ENCODE results near the gene SOCS7. TPM values are rescaled to one million over a fixed set of nuclear protein-coding genes. Genes with fewer than 3 reads are reported as not detected.

Gene SOCS7
- total and polyA plus RNA-seq, 2 of the 4 experiments (the other 2 are of a cell fraction), result 6.5 to 6.8 TPM

DNA sequence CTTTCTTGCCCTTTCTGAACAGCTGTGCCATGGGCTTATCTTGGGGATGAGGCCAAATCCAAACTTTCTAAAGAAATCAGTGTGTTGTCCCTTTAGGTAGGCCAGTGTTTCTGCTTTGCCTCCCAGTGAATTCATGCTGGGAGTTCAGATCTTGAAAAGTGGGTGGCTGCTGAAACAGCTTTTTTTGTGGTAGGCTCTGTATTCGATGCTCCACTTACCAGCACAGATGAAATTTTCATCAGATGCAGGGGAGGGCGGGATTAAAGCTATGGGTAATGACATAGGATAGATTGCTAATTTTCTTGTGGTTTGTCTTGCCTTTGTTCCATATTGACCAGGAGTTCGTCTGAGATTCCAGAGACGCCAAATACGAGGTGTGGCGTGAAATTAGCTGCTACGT is 2.8 kb downstream of the SOCS7 start:
- in situ Hi-C loops (cut with MboI; ENCODE audit: low sequenced_read_pairs), result loop anchor here (10.0 to 25.0 kb wide), 2 partner anchors 133 to 310 kb away; no protein-coding TSS in a partner anchor
- WGBS, 2 experiments (ENCODE audit: extremely low coverage in 2 of 2, insufficient read length in 1 of 2), result 80% methylated on average over 1 of the region's 7 CpGs; no CpG with 5 or more reads in 1 of the 2 experiments
- Histone ChIP-seq H4K20me1 (ENCODE audit: insufficient read depth, low read length) (peaks cover 58% of the 10 kb centered on the region), H4K91ac (ENCODE audit: insufficient read depth, low read depth, low read length) (no peak overlapping the region), H2BK120ac (ENCODE audit: low read depth, low read length) (no peak overlapping the region), H2BK15ac (ENCODE audit: low read depth, low read length) (no peak overlapping the region), H3K27ac (ENCODE audit: insufficient read depth, low read length) (no peak overlapping the region), H3K18ac (ENCODE audit: low read depth, low read length) (no peak overlapping the region), H3K4ac (ENCODE audit: low read depth, low read length) (no peak overlapping the region), H2BK20ac (ENCODE audit: low read depth, low read length) (no peak overlapping the region), H3K9me1 (ENCODE audit: insufficient read depth, low read length) (peaks cover 9% of the 10 kb centered on the region; the same call in 1 of the 2 replicates), H3K23ac (ENCODE audit: low read depth, low read length) (peak overlapping the region; percentile 28; the same call in 1 of the 2 replicates), H4K8ac (ENCODE audit: low read depth in 2 of 2, low read length in 2 of 2) (no peak overlapping the region), H3K4me2 (ENCODE audit: low read depth, low read length) (peak overlapping the region; percentile 40; the same call in 1 of the 2 replicates), H3K14ac (replicated peaks; ENCODE audit: low read depth, low read length) (0 out of 2 replicates have a peak overlapping the region, but pooled peaks have one; percentile 25), H2AFZ (replicated peaks; ENCODE audit: low read length, poor library complexity) (no peak overlapping the region), H3K56ac (ENCODE audit: extremely low read depth, insufficient read depth, low read length) (no peak overlapping the region), H3K4me1 (ENCODE audit: control insufficient read depth, insufficient read depth, low read length) (peaks cover 8% of the 10 kb centered on the region), H3K27me3 (ENCODE audit: control insufficient read depth, insufficient read depth, low read length) (no peaks in the 10 kb centered on the region), H3K9ac (ENCODE audit: low read depth, low read length) (no peak overlapping the region), H2AK9ac (replicated peaks; ENCODE audit: low read depth, low read length, poor library complexity) (no peak overlapping the region), H2BK5ac (ENCODE audit: low read depth, low read length, poor library complexity, severe bottlenecking) (no peak overlapping the region), H3K79me1 (ENCODE audit: low read depth in 1 of 2, low read length in 2 of 2) (peaks cover 33 to 57% of the 10 kb centered on the region in 2 experiments), H3K4me3 (ENCODE audit: insufficient read depth, low read depth, low read length) (no peak overlapping the region), H3K9me3 (ENCODE audit: control insufficient read depth, insufficient read depth, low read length) (no peaks in the 10 kb centered on the region), H2AK5ac (ENCODE audit: low read depth, low read length) (no peak overlapping the region), H4K5ac (ENCODE audit: low read depth, low read length) (no peak overlapping the region), H3K36me3 (ENCODE audit: control insufficient read depth, insufficient read depth, low read length) (no peaks in the 10 kb centered on the region)
- intact Hi-C loops (cut with micrococcal nuclease), result no loop called here
- ChIA-PET CTCF (interaction anchor here (1.0 to 1.4 kb wide), 2 partner anchors 21 to 60 kb away, joined by 3 to 5 read pairs; no protein-coding TSS in a partner anchor), POLR2A (ENCODE audit: unreplicated experiment) (no interaction called here)
- ATAC-seq (ENCODE audit: low read depth), result no peak
- TF ChIP-seq MXI1 (IDR thresholded peaks at IDR 0.05; ENCODE audit: borderline replicate concordance, low read depth, low read length), result no peak
- no peak for TF ChIP-seq CHD1 (IDR thresholded peaks at IDR 0.05; ENCODE audit: low read depth, low read length)
- TF ChIP-seq SMC3 (IDR thresholded peaks at IDR 0.05; ENCODE audit: low read depth, low read length), result no peak
- no peak for TF ChIP-seq POLR2A (IDR thresholded peaks at IDR 0.05; ENCODE audit: low read depth, low read length)
- TF ChIP-seq BHLHE40 (IDR thresholded peaks at IDR 0.05; ENCODE audit: low read depth, low read length), result no peak
- no peak for TF ChIP-seq FOS (IDR thresholded peaks at IDR 0.05; ENCODE audit: low read depth, low read length)
- TF ChIP-seq RAD21 (IDR thresholded peaks at IDR 0.05; ENCODE audit: low read length), result no peak
- TF ChIP-seq CEBPB (IDR thresholded peaks at IDR 0.05; ENCODE audit: low read depth, low read length), result no peak
- TF ChIP-seq, protein P1, sequence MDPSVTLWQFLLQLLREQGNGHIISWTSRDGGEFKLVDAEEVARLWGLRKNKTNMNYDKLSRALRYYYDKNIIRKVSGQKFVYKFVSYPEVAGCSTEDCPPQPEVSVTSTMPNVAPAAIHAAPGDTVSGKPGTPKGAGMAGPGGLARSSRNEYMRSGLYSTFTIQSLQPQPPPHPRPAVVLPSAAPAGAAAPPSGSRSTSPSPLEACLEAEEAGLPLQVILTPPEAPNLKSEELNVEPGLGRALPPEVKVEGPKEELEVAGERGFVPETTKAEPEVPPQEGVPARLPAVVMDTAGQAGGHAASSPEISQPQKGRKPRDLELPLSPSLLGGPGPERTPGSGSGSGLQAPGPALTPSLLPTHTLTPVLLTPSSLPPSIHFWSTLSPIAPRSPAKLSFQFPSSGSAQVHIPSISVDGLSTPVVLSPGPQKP (IDR thresholded peaks at IDR 0.05; ENCODE audit: borderline replicate concordance, low read depth, low read length), result no peak
- TF ChIP-seq RFX5 (IDR thresholded peaks at IDR 0.05; ENCODE audit: low read depth, low read length), result no peak
- TF ChIP-seq, protein P2, sequence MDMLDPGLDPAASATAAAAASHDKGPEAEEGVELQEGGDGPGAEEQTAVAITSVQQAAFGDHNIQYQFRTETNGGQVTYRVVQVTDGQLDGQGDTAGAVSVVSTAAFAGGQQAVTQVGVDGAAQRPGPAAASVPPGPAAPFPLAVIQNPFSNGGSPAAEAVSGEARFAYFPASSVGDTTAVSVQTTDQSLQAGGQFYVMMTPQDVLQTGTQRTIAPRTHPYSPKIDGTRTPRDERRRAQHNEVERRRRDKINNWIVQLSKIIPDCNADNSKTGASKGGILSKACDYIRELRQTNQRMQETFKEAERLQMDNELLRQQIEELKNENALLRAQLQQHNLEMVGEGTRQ (IDR thresholded peaks at IDR 0.05; ENCODE audit: low read depth, low read length), result no peak
- TF ChIP-seq, protein P3, sequence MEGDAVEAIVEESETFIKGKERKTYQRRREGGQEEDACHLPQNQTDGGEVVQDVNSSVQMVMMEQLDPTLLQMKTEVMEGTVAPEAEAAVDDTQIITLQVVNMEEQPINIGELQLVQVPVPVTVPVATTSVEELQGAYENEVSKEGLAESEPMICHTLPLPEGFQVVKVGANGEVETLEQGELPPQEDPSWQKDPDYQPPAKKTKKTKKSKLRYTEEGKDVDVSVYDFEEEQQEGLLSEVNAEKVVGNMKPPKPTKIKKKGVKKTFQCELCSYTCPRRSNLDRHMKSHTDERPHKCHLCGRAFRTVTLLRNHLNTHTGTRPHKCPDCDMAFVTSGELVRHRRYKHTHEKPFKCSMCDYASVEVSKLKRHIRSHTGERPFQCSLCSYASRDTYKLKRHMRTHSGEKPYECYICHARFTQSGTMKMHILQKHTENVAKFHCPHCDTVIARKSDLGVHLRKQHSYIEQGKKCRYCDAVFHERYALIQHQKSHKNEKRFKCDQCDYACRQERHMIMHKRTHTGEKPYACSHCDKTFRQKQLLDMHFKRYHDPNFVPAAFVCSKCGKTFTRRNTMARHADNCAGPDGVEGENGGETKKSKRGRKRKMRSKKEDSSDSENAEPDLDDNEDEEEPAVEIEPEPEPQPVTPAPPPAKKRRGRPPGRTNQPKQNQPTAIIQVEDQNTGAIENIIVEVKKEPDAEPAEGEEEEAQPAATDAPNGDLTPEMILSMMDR (conservative IDR thresholded peaks at IDR 0.05; ENCODE audit: low read depth, low read length), result no peak
- no peak for TF ChIP-seq MAZ (IDR thresholded peaks at IDR 0.05; ENCODE audit: borderline replicate concordance, low read depth, low read length)
- TF ChIP-seq NFE2L2 (IDR thresholded peaks at IDR 0.05; ENCODE audit: low read depth, low read length), result no peak
- dilution Hi-C loops (cut with HindIII; ENCODE audit: low sequenced_read_pairs, unreplicated experiment), result no loop called here
- BruUV-seq (replicated peaks), result no TSS peak
- DNase-seq, result no peak
